Fibroblast of mammary gland (primary cell): Measurements from ENCODE around the gene PTGR3.

ENCODE experiments used
- DNase-seq: peaks from one replicate; pipeline ENCODE4 v3.0.0-alpha.2; 2010; ENCODE audit warnings: low read depth
- H3K4me3 ChIP-seq: 2 replicates; pipeline ENCODE4 v1.5.1; 2011; ENCODE audit warnings: low read depth, mild to moderate bottlenecking, low read length, moderate library complexity; ENCODE audit not compliant: control insufficient read depth
- CTCF ChIP-seq: conservative IDR thresholded peaks from 2 replicates; pipeline ENCODE4 v1.5.1; 2011; ENCODE audit warnings: low read depth, low read length, inconsistent platforms; ENCODE audit not compliant: control insufficient read depth, insufficient read depth

The PTGR3 gene

GRCh38 chr18:75247611-75248421 is 38.9 kb upstream of the PTGR3 start:
- TF ChIP-seq CTCF = no peak
- H3K4me3 ChIP-seq = peak overlapping the region; percentile 45
- peak; percentile 62 for DNase-seq

- DNase-seq = peak; percentile 80
- TF ChIP-seq CTCF = no peak
- H3K4me3 ChIP-seq = peak overlapping the region; percentile 45
Measured at GRCh38 chr18:75246721-75247610, 38.0 kb upstream of the PTGR3 start.

GRCh38 chr18:75244351-75245313 is 35.7 kb upstream of the PTGR3 start:
- TF ChIP-seq CTCF = no peak
- no peak for DNase-seq
- no peak overlapping the region for H3K4me3 ChIP-seq

- TF ChIP-seq CTCF = no peak
- no peak overlapping the region for H3K4me3 ChIP-seq
- no peak for DNase-seq
Measured at GRCh38 chr18:75241705-75242104, 32.8 kb upstream of the PTGR3 start.

- TF ChIP-seq CTCF = no peak
- no peak for DNase-seq
- no peak overlapping the region for H3K4me3 ChIP-seq
Measured at GRCh38 chr18:75240433-75240832, 31.5 kb upstream of the PTGR3 start.

- DNase-seq = no peak
- no peak overlapping the region for H3K4me3 ChIP-seq
- no peak for TF ChIP-seq CTCF
Measured at GRCh38 chr18:75238786-75239185, 29.8 kb upstream of the PTGR3 start.
